ENCODE measurements around the gene TFCP2L1. TPM values are rescaled to one million over a fixed set of nuclear protein-coding genes. Genes with fewer than 3 reads are reported as not detected.
"Not testable (repeated sequence)": the region's sequence is repeated elsewhere in the genome, so short reads cannot be mapped to it uniquely, and the experiment has no call there.

Gene TFCP2L1
- total and polyA plus RNA-seq, 12 donors: 0.02 to 0.60 (median 0.14) TPM; not detected in 1

DNA sequence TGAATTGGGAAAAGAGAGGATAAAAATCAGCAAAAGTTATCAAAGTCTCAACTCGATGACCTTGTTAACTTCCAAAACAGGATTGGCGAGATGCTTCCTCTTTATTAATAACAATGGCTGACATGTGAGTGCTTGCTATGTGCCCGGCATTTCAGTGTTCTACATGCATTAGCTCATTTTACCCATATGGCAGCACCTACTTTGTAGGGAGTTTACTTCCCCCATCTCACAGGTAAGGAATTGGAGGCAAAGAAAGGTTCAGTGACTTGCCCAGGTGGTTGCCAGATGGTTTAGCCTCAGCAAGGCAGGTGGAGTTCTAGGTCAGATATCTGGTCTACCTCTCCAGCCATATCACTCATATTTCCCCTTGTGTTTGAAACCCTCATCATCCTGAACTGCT is 12.4 kb downstream of the TFCP2L1 start:
- Histone ChIP-seq H3K27me3 (peaks cover 0 to 23% (median 4%) of the 10 kb centered on the region in 7 donors), H3K4me3 (no peak overlapping the region), H3K9me3 (no peaks in the 10 kb centered on the region), H3K36me3 (no peaks in the 10 kb centered on the region), H3K4me1 (peaks cover 0 to 2% (median 0%) of the 10 kb centered on the region in 9 donors), H3K27ac (no peak overlapping the region)
- TF ChIP-seq, protein P1, sequence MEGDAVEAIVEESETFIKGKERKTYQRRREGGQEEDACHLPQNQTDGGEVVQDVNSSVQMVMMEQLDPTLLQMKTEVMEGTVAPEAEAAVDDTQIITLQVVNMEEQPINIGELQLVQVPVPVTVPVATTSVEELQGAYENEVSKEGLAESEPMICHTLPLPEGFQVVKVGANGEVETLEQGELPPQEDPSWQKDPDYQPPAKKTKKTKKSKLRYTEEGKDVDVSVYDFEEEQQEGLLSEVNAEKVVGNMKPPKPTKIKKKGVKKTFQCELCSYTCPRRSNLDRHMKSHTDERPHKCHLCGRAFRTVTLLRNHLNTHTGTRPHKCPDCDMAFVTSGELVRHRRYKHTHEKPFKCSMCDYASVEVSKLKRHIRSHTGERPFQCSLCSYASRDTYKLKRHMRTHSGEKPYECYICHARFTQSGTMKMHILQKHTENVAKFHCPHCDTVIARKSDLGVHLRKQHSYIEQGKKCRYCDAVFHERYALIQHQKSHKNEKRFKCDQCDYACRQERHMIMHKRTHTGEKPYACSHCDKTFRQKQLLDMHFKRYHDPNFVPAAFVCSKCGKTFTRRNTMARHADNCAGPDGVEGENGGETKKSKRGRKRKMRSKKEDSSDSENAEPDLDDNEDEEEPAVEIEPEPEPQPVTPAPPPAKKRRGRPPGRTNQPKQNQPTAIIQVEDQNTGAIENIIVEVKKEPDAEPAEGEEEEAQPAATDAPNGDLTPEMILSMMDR (IDR thresholded peaks at IDR 0.05): no peak
- ATAC-seq: no peak
- 81 to 91% methylated on average over 3 of the region's 3 CpGs for WGBS, 2 donors
- DNase-seq: no peak
- intact Hi-C loops (cut with DNase I): no loop called here

- H3K27ac ChIP-seq; ATAC-seq; H3K9me3 ChIP-seq; H3K4me3 ChIP-seq; H3K36me3 ChIP-seq; intact Hi-C loops (cut with DNase I); H3K4me1 ChIP-seq; DNase-seq: not testable (repeated sequence)
- peaks cover 0 to 19% (median 0%) of the 10 kb centered on the region in 7 donors for H3K27me3 ChIP-seq
- WGBS, 2 donors: 94 to 96% methylated on average over 7 of the region's 7 CpGs
These were observed 15.6 kb downstream of the TFCP2L1 start for GRCh38 chr2:121269436-121269835.

DNA sequence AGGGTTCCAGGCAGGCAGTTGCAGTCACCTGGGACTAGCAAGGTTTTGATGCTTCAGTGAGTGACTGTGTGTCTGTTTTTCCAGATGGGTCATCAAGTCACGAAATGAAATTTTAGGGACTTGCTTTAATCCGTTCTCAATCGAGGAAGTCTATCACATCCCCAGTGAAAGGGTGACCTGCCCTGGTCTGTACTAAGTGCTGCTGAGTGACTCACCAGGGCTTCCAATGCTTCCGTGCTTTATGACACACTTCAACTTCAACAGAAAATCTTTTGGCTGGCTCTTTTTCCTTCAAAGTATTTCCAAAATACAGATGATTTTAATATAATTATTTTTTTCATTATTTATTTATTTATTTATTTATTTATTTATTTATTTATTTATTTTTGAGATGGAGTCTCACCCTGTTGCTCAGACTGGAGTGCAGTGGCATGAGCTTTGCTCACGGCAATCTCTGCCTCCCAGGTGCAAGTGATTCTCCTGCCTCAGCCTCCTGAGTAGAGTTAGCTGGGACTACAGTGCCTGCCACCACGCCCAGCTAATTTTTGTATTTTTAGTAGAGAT is 18.4 kb downstream of the TFCP2L1 start:
- TF ChIP-seq, protein P1 (IDR thresholded peaks at IDR 0.05): no peak
- ATAC-seq (no peak), DNase-seq (no peak)
- Histone ChIP-seq H3K4me3 (no peak overlapping the region), H3K36me3 (no peaks in the 10 kb centered on the region), H3K4me1 (peaks cover 0 to 2% (median 0%) of the 10 kb centered on the region in 9 donors), H3K27ac (no peak overlapping the region), H3K9me3 (no peaks in the 10 kb centered on the region), H3K27me3 (peaks cover 0 to 2% (median 0%) of the 10 kb centered on the region in 7 donors)
- WGBS, 2 donors: 70 to 72% methylated on average over 6 of the region's 6 CpGs
- intact Hi-C loops (cut with DNase I): no loop called here

DNA sequence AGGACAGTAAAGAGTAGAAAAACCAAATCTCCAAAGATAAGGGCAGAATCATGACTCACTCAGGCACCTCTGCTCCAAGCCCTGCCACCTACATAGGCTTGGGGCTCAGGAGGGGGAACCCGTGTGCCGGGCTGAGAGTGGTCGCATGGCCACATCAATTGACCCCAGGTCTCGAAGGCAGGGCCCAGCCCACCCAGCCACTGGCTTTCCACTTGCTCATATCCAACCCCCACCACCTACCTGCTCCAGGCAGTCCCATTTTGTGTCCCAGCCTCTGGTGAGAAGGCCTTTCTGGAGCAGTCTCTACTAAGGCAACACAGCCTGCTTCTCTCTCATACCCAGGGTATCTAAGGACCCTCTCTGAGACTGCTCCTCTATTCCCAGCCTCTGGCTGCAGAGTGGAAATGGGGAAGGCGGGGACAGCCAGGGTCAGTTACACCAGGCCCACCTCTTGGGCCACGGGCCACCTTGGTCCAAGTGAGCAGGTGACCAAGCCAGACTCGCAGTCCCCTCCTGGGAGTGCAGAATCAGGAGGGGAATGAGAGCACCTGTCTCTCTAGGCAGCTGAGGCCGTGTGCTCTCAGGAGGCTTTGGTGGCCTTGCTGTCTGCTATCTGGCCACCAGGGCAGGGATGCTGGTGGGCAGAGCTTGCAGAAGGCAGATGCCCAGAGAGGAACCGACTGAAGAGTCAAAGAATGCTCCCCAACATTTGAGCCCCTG is 20.8 kb downstream of the TFCP2L1 start:
- H3K27me3 ChIP-seq: no peaks in the 10 kb centered on the region
- WGBS, 2 donors: 85 to 89% methylated on average over 9 of the region's 9 CpGs
- no peak for ATAC-seq

More for the DNA sequence above, 20.8 kb downstream of the TFCP2L1 start:
- intact Hi-C loops (cut with DNase I): no loop called here
- Histone ChIP-seq H3K27ac (no peak overlapping the region), H3K4me3 (no peak overlapping the region), H3K4me1 (no peaks in the 10 kb centered on the region), H3K9me3 (no peaks in the 10 kb centered on the region), H3K36me3 (no peaks in the 10 kb centered on the region)
- TF ChIP-seq, protein P1 (IDR thresholded peaks at IDR 0.05): no peak
- DNase-seq: no peak
